ENCODE data around the gene SLC38A2.
A peak's percentile ranks its signal among the peaks of the same experiment; 100 is the strongest.

SLC38A2 gene

GRCh38 chr12:46390881-46391280 lies 18.3 kb upstream of the SLC38A2 start:
- no peak for DNase-seq

- no peak for DNase-seq
These were observed 17.7 kb upstream of the SLC38A2 start for GRCh38 chr12:46390304-46390703.

GRCh38 chr12:46389031-46389616 lies 16.6 kb upstream of the SLC38A2 start:
- no peak for DNase-seq

- no peak for DNase-seq
These were observed 16.0 kb upstream of the SLC38A2 start for GRCh38 chr12:46388427-46389021.

GRCh38 chr12:46387670-46388069 lies 15.1 kb upstream of the SLC38A2 start:
- peak; percentile 60 for DNase-seq

- no peak for DNase-seq
These were observed 14.5 kb upstream of the SLC38A2 start for GRCh38 chr12:46386877-46387629.

- DNase-seq, result no peak
These were observed 13.8 kb upstream of the SLC38A2 start for GRCh38 chr12:46386360-46386867.

GRCh38 chr12:46385438-46385837 lies 12.9 kb upstream of the SLC38A2 start:
- no peak for DNase-seq

GRCh38 chr12:46384451-46385309 lies 12.1 kb upstream of the SLC38A2 start:
- DNase-seq, result no peak

- DNase-seq, result peak; percentile 82
These were observed 11.3 kb upstream of the SLC38A2 start for GRCh38 chr12:46383654-46384450.

- peak; percentile 95 for DNase-seq
These were observed 10.5 kb upstream of the SLC38A2 start for GRCh38 chr12:46382964-46383653.

GRCh38 chr12:46382408-46382963 lies 9.9 kb upstream of the SLC38A2 start:
- DNase-seq, result no peak

- DNase-seq, result no peak
These were observed 8.3 kb upstream of the SLC38A2 start for GRCh38 chr12:46380881-46381280.

GRCh38 chr12:46380022-46380796 lies 7.6 kb upstream of the SLC38A2 start:
- no peak for DNase-seq

GRCh38 chr12:46379352-46379751 lies 6.8 kb upstream of the SLC38A2 start:
- DNase-seq, result no peak

- no peak for DNase-seq
These were observed 6.0 kb upstream of the SLC38A2 start for GRCh38 chr12:46378530-46378929.

GRCh38 chr12:46377678-46378077 lies 5.1 kb upstream of the SLC38A2 start:
- DNase-seq, result peak; percentile 35

- no peak for DNase-seq
These were observed 4.0 kb upstream of the SLC38A2 start for GRCh38 chr12:46376579-46376978.

GRCh38 chr12:46374711-46375110 lies 2.1 kb upstream of the SLC38A2 start:
- DNase-seq, result no peak

GRCh38 chr12:46374310-46374709 lies 1.7 kb upstream of the SLC38A2 start:
- DNase-seq, result no peak

Measured in activated CD4-positive, alpha-beta T cell treated with anti-CD3 and anti-CD28 coated beads for 48 hours (primary cell).